Measurements from ENCODE around the gene NEMF.
"Not testable (repeated sequence)": the region's sequence is repeated elsewhere in the genome, so short reads cannot be mapped to it uniquely, and the experiment has no call there.

Gene NEMF

GRCh38 chr14:49852301-49853157, at the start of gene NEMF:
Gene NEMF (minus strand): TSS chr14:49852788. CDS start chr14:49852753, 35 bp downstream.
- peak; percentile 83 to 99 for DNase-seq

- no peak for DNase-seq
These were observed 48.4 kb upstream of the NEMF start for GRCh38 chr14:49900973-49901372.

GRCh38 chr14:49898485-49898884, 45.9 kb upstream of the NEMF start:
- DNase-seq: no peak

GRCh38 chr14:49897965-49898364, 45.4 kb upstream of the NEMF start:
- no peak for DNase-seq

- DNase-seq: no peak
These were observed 44.8 kb upstream of the NEMF start for GRCh38 chr14:49897414-49897813.

GRCh38 chr14:49896966-49897365, 44.4 kb upstream of the NEMF start:
- no peak for DNase-seq

GRCh38 chr14:49896272-49896671, 43.7 kb upstream of the NEMF start:
- DNase-seq: not testable (repeated sequence)

GRCh38 chr14:49895480-49895879, 42.9 kb upstream of the NEMF start:
- DNase-seq: peak in 1 of 2 donors; percentile 38

GRCh38 chr14:49894214-49895107, 41.9 kb upstream of the NEMF start:
- DNase-seq: not testable (repeated sequence)

- peak; percentile 73 to 75 for DNase-seq
These were observed 41.0 kb upstream of the NEMF start for GRCh38 chr14:49893309-49894213.

GRCh38 chr14:49892636-49893308, 40.2 kb upstream of the NEMF start, which contains the start of gene ARF6:
Gene ARF6 (plus strand): TSS chr14:49893082. CDS start chr14:49893737, 655 bp downstream.
- peak; percentile 98 to 99 for DNase-seq

- peak; percentile 69 to 72 for DNase-seq
These were observed 39.7 kb upstream of the NEMF start for GRCh38 chr14:49892301-49892635.

GRCh38 chr14:49888293-49888692, 35.7 kb upstream of the NEMF start:
- DNase-seq: no peak

GRCh38 chr14:49886523-49886922, 33.9 kb upstream of the NEMF start:
- DNase-seq: no peak

GRCh38 chr14:49882826-49883694, 30.5 kb upstream of the NEMF start:
- DNase-seq: peak; percentile 60 to 69

- DNase-seq: no peak
These were observed 28.9 kb upstream of the NEMF start for GRCh38 chr14:49881350-49882001.

- peak in 1 of 2 donors; percentile 39 for DNase-seq
These were observed 27.9 kb upstream of the NEMF start for GRCh38 chr14:49880267-49881064.

- DNase-seq: peak; percentile 67 to 71
These were observed 27.1 kb upstream of the NEMF start for GRCh38 chr14:49879646-49880204.

- no peak for DNase-seq
These were observed 24.1 kb upstream of the NEMF start for GRCh38 chr14:49876563-49877127.
